Stimulated activated CD8-positive, alpha-beta memory T cell treated with anti-CD3 and anti-CD28 coated beads, Interleukin-15, amount 100 ng/mL, for 48 hours (primary cell): ENCODE measurements around the gene PEX26.
A peak's percentile ranks its signal among the peaks of the same experiment; 100 is the strongest.
"Not testable (repeated sequence)": the region's sequence is repeated elsewhere in the genome, so short reads cannot be mapped to it uniquely, and the experiment has no call there.

Experiments used
- DNase-seq, 2 donors: peaks; one replicate each; pipeline ENCODE4 v3.0.0-alpha.2; 2020; ENCODE audit warnings: low read depth in 2 of 2

PEX26 gene

GRCh38 chr22:18071307-18071967 lies 6.4 kb upstream of the PEX26 start:
- not testable (repeated sequence) for DNase-seq

- no peak for DNase-seq
Measured at GRCh38 chr22:18071968-18072310, 5.9 kb upstream of the PEX26 start.

- no peak for DNase-seq
Measured at GRCh38 chr22:18073467-18073866, 4.3 kb upstream of the PEX26 start.

- not testable (repeated sequence) for DNase-seq
Measured at GRCh38 chr22:18073927-18074326, 3.9 kb upstream of the PEX26 start.

- DNase-seq = no peak
Measured at GRCh38 chr22:18075101-18075719, 2.6 kb upstream of the PEX26 start.

GRCh38 chr22:18075720-18076497 lies 1.9 kb upstream of the PEX26 start:
- no peak for DNase-seq

GRCh38 chr22:18077087-18077638 lies 627 bp upstream of the PEX26 start:
- DNase-seq = no peak

GRCh38 chr22:18078329-18079041 lies 695 bp downstream of the PEX26 start:
- DNase-seq = peak; percentile 35 to 36

GRCh38 chr22:18079706-18080233 lies 2.0 kb downstream of the PEX26 start:
- no peak for DNase-seq

- no peak for DNase-seq
Measured at GRCh38 chr22:18081416-18081815, 3.6 kb downstream of the PEX26 start.

- DNase-seq = no peak
Measured at GRCh38 chr22:18082467-18082866, 4.7 kb downstream of the PEX26 start.

GRCh38 chr22:18083406-18083805 lies 5.6 kb downstream of the PEX26 start:
- DNase-seq = no peak

GRCh38 chr22:18085188-18085587 lies 7.4 kb downstream of the PEX26 start:
- no peak for DNase-seq

- no peak for DNase-seq
Measured at GRCh38 chr22:18087350-18087855, 9.6 kb downstream of the PEX26 start.

GRCh38 chr22:18088825-18089568 lies 11.2 kb downstream of the PEX26 start:
- DNase-seq = no peak

GRCh38 chr22:18090286-18090685 lies 12.5 kb downstream of the PEX26 start:
- no peak for DNase-seq

- no peak for DNase-seq
Measured at GRCh38 chr22:18091478-18091877, 13.7 kb downstream of the PEX26 start.

- no peak for DNase-seq
Measured at GRCh38 chr22:18091916-18092526, 14.2 kb downstream of the PEX26 start.

GRCh38 chr22:18093661-18094060 lies 15.9 kb downstream of the PEX26 start:
- DNase-seq = no peak

GRCh38 chr22:18095101-18095805 lies 17.5 kb downstream of the PEX26 start:
- DNase-seq = no peak
